K562 (cell line): ENCODE results near the gene SLC4A9. TPM values are rescaled to one million over a fixed set of nuclear protein-coding genes. Genes with fewer than 3 reads are reported as not detected.
A peak's percentile ranks its signal among the peaks of the same experiment; 100 is the strongest.

ENCODE experiments used
- ATAC-seq: fragments of 200-7000 bp; cut with Tn5 transposase; 3 replicates; pipeline ENCODE4 v1.9.1; 2020; ENCODE audit warnings: moderate library complexity
- BruUV-seq: library from RNA; stranded (reverse); fragments of 400-500 nt; replicated peaks from 2 replicates; lab custom pipeline; 2021; lab: Mats Ljungman, UMichigan
- CTCF ChIA-PET: fragments of 300-600 bp; formaldehyde crosslinking; extraction: SDS; loops from one replicate; lab custom pipeline; 2021; ENCODE audit warnings: low intra/inter-chr PET ratio; lab: Yijun Ruan, JAX
- POLR2A ChIA-PET: fragments of 300-600, 350-650 bp; sonication (Branson Sonifier 250); formaldehyde crosslinking; extraction: SDS; loops from one replicate; lab custom pipeline; 2021; ENCODE audit warnings: antibody characterized with exemption, inconsistent platforms; lab: Yijun Ruan, JAX
- DNase-seq, 4 experiments: peaks; one replicate each; pipeline versions ENCODE4 v3.0.0 to v3.0.0-alpha.2; 2011 to 2018; ENCODE audit warnings: low spot score in 3 of 4, mixed read lengths in 3 of 4; ENCODE audit errors: extremely low read depth in 1 of 4
- FAIRE-seq: peaks from 2 replicates; lab custom pipeline; 2011; peaks lifted over from hg19 to GRCh38; lab: Jason Lieb, UNC
- H2AFZ ChIP-seq: 2 replicates; pipeline ENCODE4 v1.6.0; 2011; ENCODE audit warnings: low read depth, low read length, control low read depth, inconsistent platforms
- H3K27ac ChIP-seq: fragments of 200-600 bp; 3 replicates; pipeline ENCODE4 v1.8.0; 2011; ENCODE audit warnings: low read depth, mild to moderate bottlenecking, control low read depth, inconsistent platforms, low read length, moderate library complexity, mixed read lengths; ENCODE audit errors: extremely low read depth
- H3K27me3 ChIP-seq, 2 experiments: fragments of 300-600 bp in 1 of 2; 2 replicates in 1 of 2; 3 replicates in 1 of 2; pipeline versions ENCODE4 v1.6.0 to v1.8.0; 2011; ENCODE audit warnings: inconsistent platforms in 2 of 2, low read length in 2 of 2, mild to moderate bottlenecking in 1 of 2, mixed read lengths in 1 of 2, moderate library complexity in 1 of 2; ENCODE audit not compliant: control insufficient read depth in 2 of 2, insufficient read depth in 2 of 2
- H3K36me3 ChIP-seq: fragments of 300-600 bp; 3 replicates; pipeline ENCODE4 v1.8.0; 2011; ENCODE audit warnings: mild to moderate bottlenecking, low read length, inconsistent platforms; ENCODE audit not compliant: control insufficient read depth, insufficient read depth
- H3K4me1 ChIP-seq, 2 experiments: fragments of 200-600 bp in 1 of 2; replicated peaks in 1 of 2; 2 replicates in 1 of 2; 3 replicates in 1 of 2; pipeline versions ENCODE4 v1.5.1 to v1.8.0; 2011; ENCODE audit warnings: inconsistent platforms in 2 of 2, low read length in 2 of 2, mild to moderate bottlenecking in 1 of 2, mixed read lengths in 1 of 2, moderate library complexity in 1 of 2; ENCODE audit not compliant: control insufficient read depth in 2 of 2, insufficient read depth in 2 of 2
- H3K4me2 ChIP-seq: 2 replicates; pipeline ENCODE4 v1.6.1; 2011; ENCODE audit warnings: low read length, control low read depth, inconsistent platforms, mixed read lengths; ENCODE audit not compliant: insufficient read depth
- H3K4me3 ChIP-seq: fragments of 200-600 bp; sonication (generic), shearing (Covaris generic); 2 replicates; pipeline ENCODE4 v1.5.1; 2016; ENCODE audit warnings: control low read depth, inconsistent platforms
- H3K79me2 ChIP-seq: fragments of 200-600 bp; 3 replicates; pipeline ENCODE4 v1.8.0; 2011; ENCODE audit warnings: low read length, inconsistent platforms; ENCODE audit not compliant: control insufficient read depth, insufficient read depth
- H3K9ac ChIP-seq, 2 experiments: 2 replicates each; pipeline versions ENCODE4 v1.6.0 to v1.6.1; 2011; ENCODE audit warnings: low read depth in 2 of 2, low read length in 2 of 2, control low read depth in 1 of 2, inconsistent platforms in 1 of 2, mild to moderate bottlenecking in 1 of 2, mixed read lengths in 1 of 2; ENCODE audit not compliant: insufficient read depth in 1 of 2
- H3K9me1 ChIP-seq: one replicate; pipeline ENCODE4 v1.6.0; 2011; ENCODE audit warnings: inconsistent platforms, mild to moderate bottlenecking, low read length, moderate library complexity; ENCODE audit not compliant: control insufficient read depth, insufficient read depth
- H3K9me3 ChIP-seq: replicated peaks from 2 replicates; pipeline ENCODE4 v1.5.1; 2011; ENCODE audit warnings: low read depth, low read length, inconsistent platforms; ENCODE audit not compliant: control insufficient read depth, insufficient read depth
- H4K20me1 ChIP-seq: replicated peaks from 2 replicates; pipeline ENCODE4 v1.6.1; 2011; ENCODE audit warnings: low read length, inconsistent platforms, mixed read lengths; ENCODE audit not compliant: control insufficient read depth, insufficient read depth
- ATF7 ChIP-seq: fragments of 450-650 bp; IDR thresholded peaks from 2 replicates; pipeline ENCODE4 v1.7.1; 2014; ENCODE audit warnings: mild to moderate bottlenecking, moderate library complexity
- CHCHD3 ChIP-seq: fragments of 250-450 bp; sonication (Bioruptor Pico); IDR thresholded peaks from 2 replicates; pipeline ENCODE4 v2.1.2; 2022; ENCODE audit warnings: mild to moderate bottlenecking
- ETV5 ChIP-seq: sonication (generic); formaldehyde crosslinking; IDR thresholded peaks from 2 replicates; pipeline ENCODE4 v1.4.0; 2020; ENCODE audit warnings: low read depth, mild to moderate bottlenecking, missing genetic modification reagents
- GABPB1 ChIP-seq: sonication (generic); formaldehyde crosslinking; IDR thresholded peaks from 2 replicates; pipeline ENCODE4 v1.8.0; 2022; ENCODE audit warnings: mild to moderate bottlenecking, missing genetic modification reagents
- PHF21A ChIP-seq: fragments of 450-650 bp; IDR thresholded peaks from 2 replicates; pipeline ENCODE4 v1.6.1; 2017; ENCODE audit warnings: low read depth, borderline replicate concordance
- POLR3G ChIP-seq: IDR thresholded peaks from 2 replicates; pipeline ENCODE4 v1.6.1; 2011; ENCODE audit not compliant: insufficient read length, insufficient replicate concordance; ENCODE audit errors: extremely low read depth
- RNF2 ChIP-seq: sonication (generic); IDR thresholded peaks from 2 replicates; pipeline ENCODE4 v1.6.1; 2016
- SPI1 ChIP-seq: IDR thresholded peaks from 2 replicates; pipeline ENCODE4 v1.6.1; 2011; ENCODE audit warnings: low read depth, low read length, control low read depth, borderline replicate concordance
- TEAD1 ChIP-seq, 2 experiments: fragments of 450-650 bp in 1 of 2; sonication (generic) in 1 of 2; formaldehyde crosslinking; IDR thresholded peaks; 2 replicates each; pipeline versions ENCODE4 v1.4.0 to v1.8.0; 2020 to 2022; ENCODE audit warnings: mild to moderate bottlenecking in 2 of 2, missing genetic modification reagents in 1 of 2
- ZNF124 ChIP-seq: sonication (generic); formaldehyde crosslinking; IDR thresholded peaks from 2 replicates; pipeline ENCODE4 v1.8.1; 2022; ENCODE audit warnings: missing genetic modification reagents
- ZNF224 ChIP-seq: sonication (generic); formaldehyde crosslinking; IDR thresholded peaks from 2 replicates; pipeline ENCODE4 v1.8.0; 2022; ENCODE audit warnings: mild to moderate bottlenecking, missing genetic modification reagents
- ZNF253 ChIP-seq: fragments of 250-450 bp; sonication (Bioruptor Pico); conservative IDR thresholded peaks from 2 replicates; pipeline ENCODE4 v1.6.1; 2021; ENCODE audit warnings: mild to moderate bottlenecking
- ZNF384 ChIP-seq: IDR thresholded peaks from 2 replicates; pipeline ENCODE4 v1.6.1; 2012; ENCODE audit warnings: low read depth, low read length, improper control_type of control experiment
- ZNF445 ChIP-seq: fragments of 250-450 bp; sonication (Bioruptor Pico); IDR thresholded peaks from 2 replicates; pipeline ENCODE4 v1.4.0; 2020; ENCODE audit warnings: low read depth, mild to moderate bottlenecking, moderate library complexity
- ZNF717 ChIP-seq: fragments of 250-450 bp; sonication (Bioruptor Pico); IDR thresholded peaks from 2 replicates; pipeline ENCODE4 v1.5.0; 2021
- WGBS: fragments of 100-300 bp; shearing (Covaris generic); methylation state at CpG from one replicate; pipeline ENCODE4 v1.1.6; 2016; ENCODE audit warnings: low coverage, mixed read lengths; ENCODE audit not compliant: insufficient coverage; ENCODE audit errors: missing lambda C conversion rate; 5-methylcytosine and 5-hydroxymethylcytosine counted together
- in situ Hi-C: fragments of 300-500 bp; cut with MboI; formaldehyde crosslinking; loops from 4 replicates; pipeline ENCODE4 v1.15.0; 2018; ENCODE audit warnings: inconsistent platforms, mixed read lengths
- intact Hi-C: fragments of 100-400 bp; cut with micrococcal nuclease; formaldehyde crosslinking; loops from 2 replicates; pipeline ENCODE4 v1.14.2; 2022
- polyA plus RNA-seq, 8 experiments: library from polyadenylated mRNA; depleted of rRNA in 4 of 8; stranded (reverse) in 5 of 8; unstranded in 3 of 8; fragments of >200 nt; fragmentation: Nextera tagmentation in 2 of 8; fragmentation: Illumina TruSeq in 1 of 8; extraction: Ambion mirVana in 2 of 8; extraction: Trizol in 1 of 8; gene quantifications; 2 replicates each; pipeline versions ENCODE4 v1.2.1 to v1.2.3, GENCODE V29; 2011 to 2014; ENCODE audit warnings: inconsistent platforms in 1 of 8, missing spikeins in 1 of 8
- total RNA-seq, 7 experiments: library from RNA; depleted of rRNA in 6 of 7; stranded (reverse); fragments of >200 nt in 6 of 7; fragmentation: Illumina TruSeq in 2 of 7; extraction: Trizol in 2 of 7; gene quantifications; 2 replicates each; pipeline versions ENCODE4 v1.2.1 to v1.2.3, GENCODE V29; 2011 to 2021; ENCODE audit warnings: low replicate concordance in 1 of 7
- TF ChIP-seq, protein P1 (sequence below), 3 experiments: IDR thresholded peaks in 2 of 3; conservative IDR thresholded peaks in 1 of 3; 2 replicates each; pipeline ENCODE4 v1.5.1; 2011 to 2012; ENCODE audit warnings: low read length in 3 of 3, mild to moderate bottlenecking in 3 of 3, control low read depth in 2 of 3, improper control_type of control experiment in 1 of 3, inconsistent platforms in 1 of 3, low read depth in 1 of 3, mixed read lengths in 1 of 3, moderate library complexity in 1 of 3; ENCODE audit not compliant: insufficient read depth in 2 of 3
- TF ChIP-seq, protein P2 (sequence below), 2 experiments: fragments of 450-650 bp in 1 of 2; sonication (generic) in 1 of 2; formaldehyde crosslinking in 1 of 2; IDR thresholded peaks in 1 of 2; conservative IDR thresholded peaks in 1 of 2; 2 replicates each; pipeline versions ENCODE4 v1.6.1 to v1.8.1; 2016 to 2023; ENCODE audit warnings: mild to moderate bottlenecking in 2 of 2, moderate library complexity in 2 of 2, inconsistent platforms in 1 of 2, missing genetic modification reagents in 1 of 2

The SLC4A9 gene
- total and polyA plus RNA-seq, 9 of the 15 experiments (the other 6 are each of a cell fraction or from before 2014, with no cell fraction given) = 0.05 to 0.13 TPM; not detected in 7

DNA sequence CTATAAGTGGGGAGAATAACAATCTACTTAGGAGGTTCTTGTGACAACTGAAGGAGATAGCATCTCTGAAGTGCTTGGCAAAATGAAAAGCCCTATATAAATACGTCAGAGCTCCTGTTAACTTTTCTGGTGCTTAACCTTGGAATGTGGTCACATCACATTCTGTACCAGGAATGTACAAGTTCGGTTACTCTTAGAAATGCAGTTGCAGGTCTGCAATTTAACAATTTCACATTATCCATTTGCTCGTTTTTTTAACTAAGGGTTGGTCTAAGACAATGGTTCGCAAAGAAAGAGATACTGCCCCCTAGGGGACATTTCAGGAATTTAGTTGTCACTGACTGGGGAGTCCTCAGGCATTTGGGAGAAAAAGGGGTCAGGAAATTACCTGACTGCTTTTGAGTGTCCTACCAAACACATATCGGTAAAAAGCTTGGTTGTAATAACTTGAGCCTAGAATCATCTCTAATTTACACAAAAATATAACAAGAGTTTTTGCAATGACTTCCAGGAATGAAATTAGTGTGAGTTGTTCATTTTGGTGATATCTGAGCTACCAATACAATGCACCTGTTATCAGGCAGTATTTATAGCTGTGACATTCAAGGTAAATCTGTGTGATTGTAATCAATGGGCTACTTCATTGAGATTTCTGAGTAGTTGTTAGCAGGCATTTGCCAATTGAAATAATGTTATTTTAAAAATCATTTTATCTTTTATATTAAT lies 8.2 kb upstream of the SLC4A9 start:
- in situ Hi-C loops (loop anchor here (10.0 kb wide), 1 partner anchor 187 kb away; no protein-coding TSS in a partner anchor), intact Hi-C loops (loop anchor here (1.0 to 10.0 kb wide), 3 partner anchors 107 to 567 kb away; no protein-coding TSS in a partner anchor)
- ATAC-seq = peak; percentile 85
- H3K4me1 ChIP-seq = peaks cover 0 to 13% of the 10 kb centered on the region in 2 experiments; a peak in 3 of 5 replicates
- no peaks in the 10 kb centered on the region for H3K27me3 ChIP-seq
- H3K9me1 ChIP-seq = no peaks in the 10 kb centered on the region
- peak; percentile 68 to 84 (median 69) for DNase-seq
- H3K27ac ChIP-seq = no peak overlapping the region
- H3K79me2 ChIP-seq = no peaks in the 10 kb centered on the region
- BruUV-seq = no TSS peak
- peak overlapping the region; percentile 55 for H3K4me2 ChIP-seq
- WGBS = 0% methylated on average over 5 of the region's 5 CpGs
- H3K4me3 ChIP-seq = no peak overlapping the region
- no peaks in the 10 kb centered on the region for H3K36me3 ChIP-seq
- peak; percentile 87 for FAIRE-seq
- H3K9me3 ChIP-seq = no peaks in the 10 kb centered on the region
- no peaks in the 10 kb centered on the region for H4K20me1 ChIP-seq
- no peak overlapping the region for H3K9ac ChIP-seq
- CTCF ChIA-PET = interaction anchor here (0.7 to 3.9 kb wide), 6 partner anchors 106 to 564 kb away, joined by 3 to 29 read pairs (median 3); no protein-coding TSS in a partner anchor
- POLR2A ChIA-PET = interaction anchor here (0.6 to 0.7 kb wide), 4 partner anchors 90 to 559 kb away, joined by 3 to 5 read pairs (median 3); no protein-coding TSS in a partner anchor
- H2AFZ ChIP-seq = peak overlapping the region; percentile 70
- TF ChIP-seq ZNF384 (peak; percentile 83), ZNF445 (CRISPR knock-in tag) (no peak), GABPB1 (CRISPR knock-in tag) (no peak), ZNF253 (no peak), ZNF717 (CRISPR knock-in tag) (no peak), ZNF124 (CRISPR knock-in tag) (no peak), CHCHD3 (no peak), ATF7 (0 out of 2 replicates have a peak, but pooled peaks have one; percentile 13), PHF21A (no peak), TEAD1 (CRISPR knock-in tag; IDR thresholded peaks at IDR 0.05) (peak in 1 of 2 experiments; percentile 58; a peak in 1 of 4 replicates), SPI1 (no peak), POLR3G (no peak), RNF2 (no peak), ZNF224 (CRISPR knock-in tag) (no peak), ETV5 (CRISPR knock-in tag) (no peak)
- TF ChIP-seq, protein P1, sequence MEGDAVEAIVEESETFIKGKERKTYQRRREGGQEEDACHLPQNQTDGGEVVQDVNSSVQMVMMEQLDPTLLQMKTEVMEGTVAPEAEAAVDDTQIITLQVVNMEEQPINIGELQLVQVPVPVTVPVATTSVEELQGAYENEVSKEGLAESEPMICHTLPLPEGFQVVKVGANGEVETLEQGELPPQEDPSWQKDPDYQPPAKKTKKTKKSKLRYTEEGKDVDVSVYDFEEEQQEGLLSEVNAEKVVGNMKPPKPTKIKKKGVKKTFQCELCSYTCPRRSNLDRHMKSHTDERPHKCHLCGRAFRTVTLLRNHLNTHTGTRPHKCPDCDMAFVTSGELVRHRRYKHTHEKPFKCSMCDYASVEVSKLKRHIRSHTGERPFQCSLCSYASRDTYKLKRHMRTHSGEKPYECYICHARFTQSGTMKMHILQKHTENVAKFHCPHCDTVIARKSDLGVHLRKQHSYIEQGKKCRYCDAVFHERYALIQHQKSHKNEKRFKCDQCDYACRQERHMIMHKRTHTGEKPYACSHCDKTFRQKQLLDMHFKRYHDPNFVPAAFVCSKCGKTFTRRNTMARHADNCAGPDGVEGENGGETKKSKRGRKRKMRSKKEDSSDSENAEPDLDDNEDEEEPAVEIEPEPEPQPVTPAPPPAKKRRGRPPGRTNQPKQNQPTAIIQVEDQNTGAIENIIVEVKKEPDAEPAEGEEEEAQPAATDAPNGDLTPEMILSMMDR (IDR thresholded peaks at IDR 0.05 in 2 of 3, conservative IDR thresholded peaks at IDR 0.05 in 1 of 3; ENCODE audit: insufficient read depth in 2 of 3, low read depth in 1 of 3, low read length in 3 of 3) = peak; percentile 75 to 88 (median 80)
- TF ChIP-seq, protein P2, sequence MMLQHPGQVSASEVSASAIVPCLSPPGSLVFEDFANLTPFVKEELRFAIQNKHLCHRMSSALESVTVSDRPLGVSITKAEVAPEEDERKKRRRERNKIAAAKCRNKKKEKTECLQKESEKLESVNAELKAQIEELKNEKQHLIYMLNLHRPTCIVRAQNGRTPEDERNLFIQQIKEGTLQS (IDR thresholded peaks at IDR 0.05) = no peak
- TF ChIP-seq, protein P2 (CRISPR knock-in tag; conservative IDR thresholded peaks at IDR 0.05) = no peak
